Measurements from ENCODE around the gene GLB1L3.

GLB1L3 gene

DNA sequence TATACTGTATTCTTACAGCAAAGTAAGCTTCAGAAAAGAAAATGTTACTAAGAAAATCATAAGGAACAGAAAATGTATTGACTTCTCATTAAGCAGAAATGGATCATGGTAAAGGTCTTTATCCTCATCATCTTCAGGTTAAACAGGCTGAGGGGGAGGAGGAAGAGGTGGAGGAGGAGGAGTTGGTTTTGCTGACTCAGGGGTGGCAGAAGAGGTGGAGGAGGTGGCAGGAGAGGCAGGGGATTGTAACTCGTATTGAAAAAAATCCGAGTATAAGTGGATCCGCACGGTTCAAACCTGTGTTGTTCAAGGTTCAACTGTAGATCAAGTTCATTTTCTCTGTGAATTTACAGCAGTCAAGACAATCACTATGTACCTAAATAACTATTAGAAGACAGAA is 13.0 kb downstream of the GLB1L3 start:
- no peak for TF ChIP-seq CTCF (IDR thresholded peaks at IDR 0.05; ENCODE audit: extremely low read depth, missing control alignments)
- DNase-seq (ENCODE audit: low spot score) = no peak

GRCh38 chr11:134289789-134290188 is 13.6 kb downstream of the GLB1L3 start:
- DNase-seq (ENCODE audit: low spot score) = no peak
- no peak for TF ChIP-seq CTCF (IDR thresholded peaks at IDR 0.05; ENCODE audit: extremely low read depth, missing control alignments)

GRCh38 chr11:134290646-134291045 is 14.5 kb downstream of the GLB1L3 start:
- TF ChIP-seq CTCF (IDR thresholded peaks at IDR 0.05; ENCODE audit: extremely low read depth, missing control alignments) = no peak
- no peak for DNase-seq (ENCODE audit: low spot score)

DNA sequence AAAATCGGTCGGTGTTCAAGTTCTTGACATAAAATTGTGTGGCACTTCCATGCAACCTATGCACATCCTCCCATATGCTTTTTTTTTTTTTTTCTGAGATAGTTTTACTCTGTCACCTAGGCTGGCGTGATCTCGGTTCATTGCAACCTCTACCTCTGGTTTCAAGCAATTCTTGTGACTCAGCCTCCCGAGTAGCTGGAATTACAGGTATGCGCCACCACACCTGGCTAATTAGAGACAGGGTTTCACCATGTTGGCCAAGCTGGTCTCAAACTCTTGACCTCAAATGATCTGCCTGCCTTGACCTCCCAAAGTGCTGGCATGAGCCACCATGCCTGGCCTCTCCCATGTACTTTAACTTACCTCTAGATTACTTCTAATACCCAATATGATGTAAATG is 15.0 kb downstream of the GLB1L3 start:
- no peak for TF ChIP-seq CTCF (IDR thresholded peaks at IDR 0.05; ENCODE audit: extremely low read depth, missing control alignments)
- no peak for DNase-seq (ENCODE audit: low spot score)

DNA sequence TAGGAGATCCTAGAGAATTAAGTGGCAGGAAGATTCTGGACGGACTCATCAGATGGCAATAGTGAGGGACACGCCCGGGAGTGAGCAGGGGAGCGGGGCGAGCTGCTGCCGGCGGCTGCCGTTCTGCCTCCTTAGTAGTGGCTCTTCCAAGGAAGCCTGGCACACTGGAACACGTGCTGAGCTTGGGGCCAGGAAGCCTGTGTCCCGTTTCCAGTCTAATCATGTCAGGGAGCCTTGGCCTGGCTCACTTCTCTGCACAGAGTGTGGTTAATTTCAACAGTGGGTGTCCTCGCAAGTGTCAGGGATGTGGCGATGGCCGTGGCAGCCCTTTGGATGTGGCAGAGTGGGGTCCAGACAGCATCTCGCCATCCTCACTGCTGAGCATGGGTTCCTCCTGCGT is 16.5 kb downstream of the GLB1L3 start:
- TF ChIP-seq CTCF (IDR thresholded peaks at IDR 0.05; ENCODE audit: extremely low read depth, missing control alignments) = no peak
- no peak for DNase-seq (ENCODE audit: low spot score)

- no peak for TF ChIP-seq CTCF (IDR thresholded peaks at IDR 0.05; ENCODE audit: extremely low read depth, missing control alignments)
- DNase-seq (ENCODE audit: low spot score) = no peak
Measured at GRCh38 chr11:134293119-134294113, 17.2 kb downstream of the GLB1L3 start.

DNA sequence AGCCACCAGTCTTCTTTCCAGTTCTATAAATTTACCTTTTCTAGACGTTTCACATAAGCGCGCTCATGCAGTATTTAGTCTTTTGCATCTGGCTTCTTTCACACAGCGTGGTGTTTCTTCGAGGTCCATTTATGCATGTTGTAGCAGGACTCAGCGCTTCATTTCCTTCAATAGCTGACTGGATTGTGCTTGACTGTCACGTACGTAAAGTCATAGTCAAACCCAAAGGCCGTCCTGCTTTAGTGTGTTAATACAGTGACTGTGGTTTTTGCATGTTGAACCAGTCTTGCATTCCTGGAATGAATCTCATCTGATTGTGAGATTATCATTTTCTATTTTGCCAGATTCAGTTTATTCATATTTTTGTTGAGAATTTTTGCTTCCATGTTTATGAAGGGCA is 18.5 kb downstream of the GLB1L3 start:
- no peak for DNase-seq (ENCODE audit: low spot score)
- TF ChIP-seq CTCF (IDR thresholded peaks at IDR 0.05; ENCODE audit: extremely low read depth, missing control alignments) = no peak
